Activated CD4-positive, alpha-beta T cell treated with anti-CD3 and anti-CD28 coated beads, Interleukin-2, Interleukin-6, amounts not matched to agents 100 ng/mL and 50 ng/mL, durations not matched to agents 16 hours and 8 hours (primary cell): ENCODE measurements around the gene DEGS2.
"Not testable (repeated sequence)": the region's sequence is repeated elsewhere in the genome, so short reads cannot be mapped to it uniquely, and the experiment has no call there.

Experiments
- DNase-seq: peaks from one replicate; pipeline ENCODE4 v3.0.0-alpha.2; 2020

DEGS2 gene

GRCh38 chr14:100176811-100177327 lies 17.4 kb upstream of the DEGS2 start:
- no peak for DNase-seq

GRCh38 chr14:100173353-100173752 lies 13.9 kb upstream of the DEGS2 start:
- DNase-seq, result no peak

GRCh38 chr14:100172811-100173210 lies 13.4 kb upstream of the DEGS2 start:
- no peak for DNase-seq

- DNase-seq, result no peak
These were observed 11.4 kb upstream of the DEGS2 start for GRCh38 chr14:100170880-100171279.

- DNase-seq, result no peak
These were observed 9.1 kb upstream of the DEGS2 start for GRCh38 chr14:100168506-100168905.

GRCh38 chr14:100165831-100166440 lies 6.5 kb upstream of the DEGS2 start:
- DNase-seq, result no peak

GRCh38 chr14:100165376-100165775 lies 5.9 kb upstream of the DEGS2 start:
- DNase-seq, result no peak

GRCh38 chr14:100160534-100160916 lies 1.1 kb upstream of the DEGS2 start:
- DNase-seq, result no peak

GRCh38 chr14:100159865-100160533 lies 554 bp upstream of the DEGS2 start:
- DNase-seq, result no peak

- DNase-seq, result no peak
These were observed 815 bp downstream of the DEGS2 start for GRCh38 chr14:100158566-100159093.

- not testable (repeated sequence) for DNase-seq
These were observed 1.8 kb downstream of the DEGS2 start for GRCh38 chr14:100157548-100158232.

- no peak for DNase-seq
These were observed 2.7 kb downstream of the DEGS2 start for GRCh38 chr14:100156776-100157175.

- DNase-seq, result no peak
These were observed 3.5 kb downstream of the DEGS2 start for GRCh38 chr14:100155756-100156616.

GRCh38 chr14:100155049-100155621 lies 4.3 kb downstream of the DEGS2 start:
- peak; percentile 32 for DNase-seq

- no peak for DNase-seq
These were observed 5.9 kb downstream of the DEGS2 start for GRCh38 chr14:100153560-100153959.

GRCh38 chr14:100152091-100152490 lies 7.4 kb downstream of the DEGS2 start:
- no peak for DNase-seq

GRCh38 chr14:100150932-100151587 lies 8.4 kb downstream of the DEGS2 start:
- DNase-seq, result no peak

- no peak for DNase-seq
These were observed 9.4 kb downstream of the DEGS2 start for GRCh38 chr14:100149851-100150611.

- DNase-seq, result no peak
These were observed 10.4 kb downstream of the DEGS2 start for GRCh38 chr14:100148837-100149731.
